ACHN (cell line): ENCODE data around the gene CCDC39.
"Not testable (repeated sequence)": the region's sequence is repeated elsewhere in the genome, so short reads cannot be mapped to it uniquely, and the experiment has no call there.

ENCODE experiments used
- DNase-seq: peaks from one replicate; pipeline ENCODE4 v3.0.0-alpha.2; 2015
- in situ Hi-C: cut with HindIII; loops from 2 replicates; pipeline ENCODE4 v1.10.0; 2017; ENCODE audit warnings: low sequenced_read_pairs, low pct_ligation_motif_present, low pct_unique_long_range_greater_than_20kb

Gene CCDC39

GRCh38 chr3:180631317-180631716, 48.0 kb downstream of the CCDC39 start:
- in situ Hi-C loops = no loop called here
- DNase-seq = no peak

- no peak for DNase-seq
- in situ Hi-C loops = no loop called here
These were observed 48.9 kb downstream of the CCDC39 start for GRCh38 chr3:180630371-180630770.

- in situ Hi-C loops = no loop called here
These were observed 52.4 kb downstream of the CCDC39 start for GRCh38 chr3:180626844-180627243.

GRCh38 chr3:180624714-180625113, 54.6 kb downstream of the CCDC39 start:
- in situ Hi-C loops = loop anchor here (25.0 kb wide), 1 partner anchor 862 kb away; no protein-coding TSS in a partner anchor
- DNase-seq = no peak

More at GRCh38 chr3:180626844-180627243, 52.4 kb downstream of the CCDC39 start:
- DNase-seq = no peak

GRCh38 chr3:180619723-180620122, 59.6 kb downstream of the CCDC39 start:
- in situ Hi-C loops = loop anchor here (25.0 kb wide), 1 partner anchor 857 kb away; no protein-coding TSS in a partner anchor
- DNase-seq = no peak

GRCh38 chr3:180618563-180618962, 60.7 kb downstream of the CCDC39 start:
- in situ Hi-C loops = loop anchor here (25.0 kb wide), 1 partner anchor 856 kb away; no protein-coding TSS in a partner anchor
- not testable (repeated sequence) for DNase-seq

- in situ Hi-C loops = loop anchor here (25.0 kb wide), 1 partner anchor 855 kb away; no protein-coding TSS in a partner anchor
- no peak for DNase-seq
These were observed 62.2 kb downstream of the CCDC39 start for GRCh38 chr3:180617049-180617448.

- DNase-seq = no peak
- in situ Hi-C loops = loop anchor here (25.0 kb wide), 1 partner anchor 854 kb away; no protein-coding TSS in a partner anchor
These were observed 63.3 kb downstream of the CCDC39 start for GRCh38 chr3:180615954-180616353.

- no peak for DNase-seq
- in situ Hi-C loops = loop anchor here (25.0 kb wide), 1 partner anchor 850 kb away; no protein-coding TSS in a partner anchor
These were observed 66.9 kb downstream of the CCDC39 start for GRCh38 chr3:180612364-180612763.

- in situ Hi-C loops = loop anchor here (25.0 kb wide), 1 partner anchor 849 kb away; no protein-coding TSS in a partner anchor
- no peak for DNase-seq
These were observed 68.3 kb downstream of the CCDC39 start for GRCh38 chr3:180611006-180611405.

GRCh38 chr3:180601688-180602666, 77.3 kb downstream of the CCDC39 start, which contains the start of gene TTC14:
TTC14 (plus strand) TSS chr3:180602163; CDS start chr3:180602262, 99 bp downstream.
- in situ Hi-C loops = loop anchor here (25.0 kb wide), 1 partner anchor 840 kb away; no protein-coding TSS in a partner anchor

GRCh38 chr3:180600473-180600872, 78.8 kb downstream of the CCDC39 start:
- in situ Hi-C loops = loop anchor here (25.0 kb wide), 1 partner anchor 838 kb away; no protein-coding TSS in a partner anchor
- no peak for DNase-seq

More at GRCh38 chr3:180601688-180602666, 77.3 kb downstream of the CCDC39 start, which contains the start of gene TTC14:
- peak; percentile 90 for DNase-seq

GRCh38 chr3:180595559-180595935, 83.7 kb downstream of the CCDC39 start:
- no peak for DNase-seq
- in situ Hi-C loops = no loop called here

- DNase-seq = peak; percentile 30
- in situ Hi-C loops = no loop called here
These were observed 84.4 kb downstream of the CCDC39 start for GRCh38 chr3:180594631-180595558.

GRCh38 chr3:180593631-180594030, 85.7 kb downstream of the CCDC39 start:
- DNase-seq, in situ Hi-C loops: not testable (repeated sequence)

GRCh38 chr3:180590396-180590795, 88.9 kb downstream of the CCDC39 start:
- no peak for DNase-seq
- in situ Hi-C loops = no loop called here

- DNase-seq = no peak
- in situ Hi-C loops = no loop called here
These were observed 98.4 kb downstream of the CCDC39 start for GRCh38 chr3:180580934-180581333.

- in situ Hi-C loops = no loop called here
- DNase-seq = no peak
These were observed 103.7 kb downstream of the CCDC39 start for GRCh38 chr3:180575571-180575970.
